ENCODE data around the gene ZNF318.
"Not testable (repeated sequence)": the region's sequence is repeated elsewhere in the genome, so short reads cannot be mapped to it uniquely, and the experiment has no call there.

Gene ZNF318

GRCh38 chr6:43369174-43370002 lies at the start of gene ZNF318:
Gene ZNF318 (minus strand): TSS chr6:43369647. CDS start chr6:43369365, 282 bp downstream.
- DNase-seq (ENCODE audit: low spot score) = peak; percentile 94

DNA sequence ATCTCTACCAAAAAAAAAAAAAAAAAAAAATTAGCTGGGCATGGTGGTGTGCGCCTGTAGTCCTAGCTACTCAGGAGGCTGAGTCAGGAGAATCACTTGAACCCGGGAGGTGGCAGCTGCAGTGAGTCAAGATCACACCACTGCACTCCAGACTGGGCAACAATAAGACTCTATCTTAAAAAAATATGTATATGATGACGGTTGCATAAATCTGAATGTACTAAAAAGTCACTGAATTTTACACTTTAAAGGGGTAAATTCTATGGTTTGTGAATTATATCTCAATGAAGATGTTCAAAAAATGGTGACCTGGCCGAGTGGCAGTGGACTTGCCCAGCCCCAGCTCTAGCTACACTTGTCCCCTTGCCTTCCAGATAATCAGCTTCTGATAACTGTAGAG lies 47.5 kb upstream of the ZNF318 start:
- DNase-seq (ENCODE audit: low spot score) = no peak

- DNase-seq (ENCODE audit: low spot score) = not testable (repeated sequence)
Observed at GRCh38 chr6:43415275-43415674, 45.8 kb upstream of the ZNF318 start.

DNA sequence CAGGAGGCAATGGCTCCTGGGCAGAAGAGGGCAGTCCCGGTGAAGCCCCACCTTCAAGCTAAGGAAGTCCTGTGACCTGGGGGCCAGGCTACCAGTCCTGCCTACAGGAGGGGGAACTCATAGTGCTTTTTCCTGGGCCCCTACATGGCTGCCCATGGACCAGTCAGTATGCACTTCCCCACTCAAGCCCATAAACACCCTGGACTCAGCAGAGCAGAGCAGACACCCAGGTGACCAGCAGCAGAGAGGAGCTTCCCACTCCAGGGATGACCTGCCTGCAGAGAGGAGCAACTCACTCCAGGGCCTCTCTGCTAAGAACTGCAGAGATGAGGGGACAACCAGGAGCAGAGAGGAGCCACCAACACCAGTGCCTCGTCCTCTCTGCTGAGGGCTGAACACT lies 43.6 kb upstream of the ZNF318 start:
- DNase-seq (ENCODE audit: low spot score) = no peak

GRCh38 chr6:43412541-43412940 lies 43.1 kb upstream of the ZNF318 start:
- DNase-seq (ENCODE audit: low spot score) = no peak

GRCh38 chr6:43410776-43411175 lies 41.3 kb upstream of the ZNF318 start:
- DNase-seq (ENCODE audit: low spot score) = not testable (repeated sequence)

DNA sequence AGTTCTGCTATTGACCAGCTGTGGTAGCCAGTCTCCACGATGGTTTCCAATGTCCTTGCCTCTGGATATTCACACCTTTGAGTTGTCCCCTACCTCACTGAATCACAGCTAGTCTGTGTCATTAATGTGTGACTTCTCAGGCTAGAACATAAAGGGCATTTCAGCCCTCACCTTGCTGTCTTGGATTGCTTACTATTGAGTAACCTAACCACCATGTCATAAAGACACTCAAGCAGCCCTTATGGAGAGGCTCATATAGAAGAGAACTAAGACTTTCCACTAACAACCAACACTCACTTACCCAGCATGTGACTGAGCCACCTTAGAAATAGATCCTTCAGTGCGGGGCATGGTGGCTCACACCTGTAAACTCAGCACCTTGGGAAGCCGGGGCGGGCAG lies 38.8 kb upstream of the ZNF318 start:
- no peak for DNase-seq (ENCODE audit: low spot score)

GRCh38 chr6:43407296-43407695 lies 37.8 kb upstream of the ZNF318 start:
- DNase-seq (ENCODE audit: low spot score) = no peak

- no peak for DNase-seq (ENCODE audit: low spot score)
Observed at GRCh38 chr6:43405354-43405753, 35.9 kb upstream of the ZNF318 start.

GRCh38 chr6:43402820-43403219 lies 33.4 kb upstream of the ZNF318 start:
- no peak for DNase-seq (ENCODE audit: low spot score)

DNA sequence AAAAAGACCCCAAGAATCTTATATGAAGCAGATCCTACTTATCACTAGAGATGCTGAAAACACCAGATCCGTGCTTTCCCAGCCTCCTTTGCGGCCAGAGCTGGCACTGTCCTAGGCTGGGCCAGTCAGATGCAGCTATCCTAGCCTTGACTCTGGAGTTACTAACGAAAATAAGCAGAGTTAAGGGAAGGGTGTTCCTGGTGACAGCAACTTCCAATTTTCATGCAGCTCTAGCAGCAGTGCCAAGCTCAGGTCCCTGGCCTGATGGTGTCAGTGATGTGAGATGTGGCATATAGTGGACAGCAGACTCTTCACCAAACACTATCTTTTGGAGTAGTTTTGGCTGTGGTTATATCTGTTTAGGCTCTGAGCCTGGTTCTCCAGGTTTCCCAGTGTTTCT lies 32.3 kb upstream of the ZNF318 start:
- no peak for DNase-seq (ENCODE audit: low spot score)

GRCh38 chr6:43399932-43400487 lies 30.6 kb upstream of the ZNF318 start:
- DNase-seq (ENCODE audit: low spot score) = no peak

DNA sequence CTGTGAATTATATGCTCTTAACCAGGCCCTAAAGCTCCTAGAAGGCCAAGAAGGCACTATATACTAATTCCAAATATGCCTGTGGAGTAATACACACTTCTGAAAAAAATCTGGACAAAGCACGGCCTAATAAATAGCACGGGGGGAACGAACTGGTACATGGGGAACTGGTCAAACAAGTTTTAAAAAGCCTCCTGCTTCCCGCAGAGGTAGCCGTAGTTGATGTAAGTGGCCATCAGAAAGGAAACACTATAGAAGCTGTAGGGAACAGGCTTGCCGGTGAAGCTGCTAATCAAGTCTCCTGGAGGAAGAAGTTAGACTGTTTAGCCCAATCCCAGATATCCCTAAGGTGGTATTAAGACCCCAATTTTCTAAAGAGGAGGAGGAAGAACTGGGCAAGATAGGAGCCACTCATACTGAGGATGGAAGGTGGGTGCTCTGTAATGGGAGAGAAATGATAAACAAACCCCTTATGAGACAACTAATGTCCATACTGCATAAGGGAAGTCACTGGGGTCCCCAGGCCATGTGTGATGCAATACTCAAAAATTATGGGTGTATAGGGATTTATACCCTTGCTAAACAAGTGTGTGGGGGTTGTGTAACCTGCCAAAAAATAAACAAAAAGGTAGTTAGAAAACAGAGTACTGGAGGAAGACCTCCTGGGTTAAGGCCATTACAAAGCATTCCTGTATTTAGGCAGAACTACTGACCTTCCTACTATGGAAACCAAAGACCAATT lies 27.1 kb upstream of the ZNF318 start:
- DNase-seq (ENCODE audit: low spot score) = peak; percentile 47

- DNase-seq (ENCODE audit: low spot score) = no peak
Observed at GRCh38 chr6:43395776-43396175, 26.3 kb upstream of the ZNF318 start.

DNA sequence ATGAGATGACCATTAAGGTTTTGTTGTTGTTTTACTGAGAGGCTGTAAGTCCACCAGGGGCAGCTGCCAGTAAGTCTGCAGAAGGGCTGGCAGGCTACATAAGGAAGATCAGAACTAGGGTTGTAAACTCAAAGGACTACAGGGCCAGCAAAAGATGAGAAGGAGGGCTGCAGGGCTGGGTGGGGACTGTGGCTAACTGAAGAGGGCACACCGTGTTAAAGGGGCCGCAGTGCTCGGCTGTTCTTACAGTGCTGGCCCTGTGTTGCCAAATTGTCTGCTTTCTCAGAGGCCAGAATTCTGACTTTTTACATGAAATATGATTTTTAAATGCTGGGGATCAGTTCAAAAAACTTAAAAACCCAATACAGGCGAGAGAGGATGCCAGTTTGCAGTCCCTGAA lies 25.5 kb upstream of the ZNF318 start:
- DNase-seq (ENCODE audit: low spot score) = no peak

DNA sequence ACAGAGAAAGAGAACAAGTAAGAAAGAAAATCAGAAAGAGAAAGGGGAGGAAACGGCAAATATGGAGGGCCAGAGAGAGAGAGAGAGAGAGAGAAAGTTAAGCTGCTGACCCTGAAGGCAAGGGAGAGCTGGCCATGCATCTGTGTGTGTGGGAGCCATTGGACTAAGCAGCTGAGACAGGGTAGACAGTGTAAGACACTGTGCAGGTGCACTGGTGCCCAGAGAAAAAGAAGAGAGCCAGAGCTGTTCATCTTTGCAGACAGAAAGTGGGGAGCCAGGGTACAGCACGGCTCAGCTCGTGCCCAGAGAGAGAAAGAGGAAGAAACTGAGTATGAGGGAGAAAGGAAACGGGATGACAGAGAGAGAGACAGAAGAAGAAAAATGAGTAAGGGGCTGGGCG lies 24.2 kb upstream of the ZNF318 start:
- DNase-seq (ENCODE audit: low spot score) = no peak

DNA sequence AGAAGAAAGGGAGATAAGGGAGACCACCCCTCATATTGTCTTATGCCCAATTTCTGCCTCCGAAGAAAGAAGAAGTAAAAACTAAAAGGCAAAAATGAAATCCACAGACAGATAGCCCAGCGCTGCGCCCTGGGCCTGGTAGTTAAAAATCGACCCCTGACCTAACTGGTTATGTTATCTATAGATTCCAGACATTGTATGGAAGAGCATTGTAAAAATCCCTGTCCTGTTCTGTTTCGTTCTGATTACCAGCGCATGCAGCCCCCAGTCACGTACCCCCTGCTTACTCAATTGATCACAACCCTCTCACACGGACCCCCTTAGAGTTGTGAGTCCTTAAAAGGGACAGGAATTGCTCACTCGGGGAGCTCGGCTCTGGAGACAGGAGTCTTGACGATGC lies 23.7 kb upstream of the ZNF318 start:
- DNase-seq (ENCODE audit: low spot score) = not testable (repeated sequence)

DNA sequence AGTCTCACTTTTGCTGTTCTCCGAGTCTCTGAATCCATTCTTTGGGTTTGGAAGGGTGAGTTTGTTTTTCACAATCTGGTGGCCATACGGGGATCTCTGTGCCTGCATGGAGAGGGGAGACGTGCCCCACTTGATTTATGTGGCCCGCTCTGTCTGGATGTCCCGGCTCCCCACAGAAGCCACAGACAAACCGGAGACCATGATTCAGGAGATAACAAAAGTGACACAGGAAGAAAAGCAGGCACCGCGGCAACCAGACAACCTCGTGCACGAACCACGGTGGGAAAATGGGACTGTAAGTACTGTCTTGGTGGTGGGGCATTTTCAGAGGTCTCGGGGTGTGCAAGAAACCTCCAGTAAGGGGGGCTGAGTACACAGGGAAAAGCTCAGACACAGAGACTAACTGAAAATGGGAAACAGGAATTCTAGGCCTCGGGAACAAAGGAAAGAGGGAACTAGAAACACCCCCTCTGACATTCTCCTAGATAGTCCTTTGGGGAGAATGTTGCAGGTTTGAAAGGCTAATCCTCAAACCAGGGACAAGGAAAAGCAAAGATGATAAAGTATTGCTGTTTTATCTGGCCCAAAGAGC lies 22.1 kb upstream of the ZNF318 start:
- DNase-seq (ENCODE audit: low spot score) = no peak

- not testable (repeated sequence) for DNase-seq (ENCODE audit: low spot score)
Observed at GRCh38 chr6:43390753-43391439, 21.4 kb upstream of the ZNF318 start.

DNA sequence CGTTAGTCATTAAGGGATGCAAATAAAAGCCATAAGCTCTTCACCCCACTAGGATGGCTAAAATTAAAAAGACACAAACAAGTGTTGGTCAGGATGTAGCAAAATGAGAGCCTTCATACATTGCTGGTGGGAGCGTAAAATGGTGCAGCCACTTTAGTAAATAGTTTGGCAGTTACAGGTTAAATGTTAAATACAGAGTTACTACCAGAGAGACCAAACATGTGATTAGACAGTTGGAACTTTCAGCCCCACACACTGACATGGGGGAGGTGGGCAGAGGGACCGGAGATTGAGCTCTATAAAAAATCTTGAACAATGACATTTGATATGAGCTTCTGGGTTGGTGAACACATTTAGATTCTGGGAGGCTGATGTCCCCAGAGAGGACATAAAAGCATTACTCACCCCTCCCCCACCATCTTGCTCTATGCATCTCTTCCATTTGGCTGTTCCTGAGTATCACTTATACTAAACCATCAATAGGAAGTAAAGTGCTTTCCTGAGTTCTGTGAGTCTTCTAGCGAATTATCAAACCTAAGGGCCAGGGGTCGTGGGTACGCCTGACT lies 20.4 kb upstream of the ZNF318 start:
- no peak for DNase-seq (ENCODE audit: low spot score)

DNA sequence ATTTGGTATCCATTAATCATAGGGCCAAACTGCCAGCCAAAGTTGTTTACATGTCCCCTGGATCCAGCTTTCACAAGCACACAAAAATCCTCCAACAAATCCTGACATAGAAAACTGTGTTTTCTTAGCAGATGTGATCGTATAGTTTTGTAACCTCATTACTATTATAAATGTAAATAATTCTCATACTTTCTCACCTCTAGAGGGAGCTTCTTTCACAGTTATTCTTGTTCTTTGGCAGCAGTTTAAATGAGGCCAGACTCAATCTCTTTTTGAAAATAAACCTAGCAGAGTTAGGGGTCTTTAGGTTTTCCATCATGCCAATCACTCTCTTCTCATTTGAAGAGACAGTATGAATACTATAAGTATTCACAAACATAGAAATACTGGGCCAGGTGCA lies 17.0 kb upstream of the ZNF318 start:
- no peak for DNase-seq (ENCODE audit: low spot score)
